ENCODE data around the gene TRABD2B.

TRABD2B gene

GRCh38 chr1:47987601-47988000, 9.6 kb downstream of the TRABD2B start:
- no peak for DNase-seq (ENCODE audit: low read depth, low spot score)
- in situ Hi-C loops (cut with HindIII; ENCODE audit: low sequenced_read_pairs), result no loop called here
- no peak for TF ChIP-seq CTCF (IDR thresholded peaks at IDR 0.05; ENCODE audit: low read depth, low read length)
- H3K4me3 ChIP-seq (ENCODE audit: low read depth, low read length), result no peak overlapping the region

DNA sequence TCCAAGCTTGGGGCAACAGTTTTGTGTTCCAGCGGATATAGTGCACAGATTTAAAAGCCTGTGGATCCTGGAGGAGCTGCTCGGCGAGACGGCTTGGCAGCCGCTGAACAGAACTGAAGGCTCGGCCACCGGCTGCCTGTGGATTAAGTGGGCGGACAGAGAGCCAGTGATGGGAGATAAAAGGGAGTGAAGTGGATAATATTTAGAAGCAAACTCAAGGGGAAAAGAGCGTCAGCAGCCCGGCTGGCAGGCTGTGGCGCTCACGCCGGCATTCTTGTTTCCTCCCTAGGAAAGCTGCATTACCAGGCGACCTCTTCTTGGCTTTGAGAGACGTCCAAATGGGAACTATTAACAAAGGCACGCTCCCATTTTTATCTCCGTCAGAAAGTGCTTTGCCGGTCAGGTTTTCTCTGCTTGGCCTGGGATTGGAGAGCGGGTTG, 10.4 kb downstream of the TRABD2B start:
- DNase-seq (ENCODE audit: low read depth, low spot score), result no peak
- H3K4me3 ChIP-seq (ENCODE audit: low read depth, low read length), result no peak overlapping the region
- in situ Hi-C loops (cut with HindIII; ENCODE audit: low sequenced_read_pairs), result no loop called here
- TF ChIP-seq CTCF (IDR thresholded peaks at IDR 0.05; ENCODE audit: low read depth, low read length), result no peak

GRCh38 chr1:47985018-47985417, 12.2 kb downstream of the TRABD2B start:
- no peak overlapping the region for H3K4me3 ChIP-seq (ENCODE audit: low read depth, low read length)
- no peak for TF ChIP-seq CTCF (IDR thresholded peaks at IDR 0.05; ENCODE audit: low read depth, low read length)
- in situ Hi-C loops (cut with HindIII; ENCODE audit: low sequenced_read_pairs), result no loop called here
- no peak for DNase-seq (ENCODE audit: low read depth, low spot score)

GRCh38 chr1:47984175-47984789, 12.9 kb downstream of the TRABD2B start:
- H3K4me3 ChIP-seq (ENCODE audit: low read depth, low read length), result no peak overlapping the region
- TF ChIP-seq CTCF (IDR thresholded peaks at IDR 0.05; ENCODE audit: low read depth, low read length), result no peak
- in situ Hi-C loops (cut with HindIII; ENCODE audit: low sequenced_read_pairs), result no loop called here
- no peak for DNase-seq (ENCODE audit: low read depth, low spot score)

- H3K4me3 ChIP-seq (ENCODE audit: low read depth, low read length), result no peak overlapping the region
- no peak for TF ChIP-seq CTCF (IDR thresholded peaks at IDR 0.05; ENCODE audit: low read depth, low read length)
- in situ Hi-C loops (cut with HindIII; ENCODE audit: low sequenced_read_pairs), result no loop called here
- DNase-seq (ENCODE audit: low read depth, low spot score), result no peak
Measured at GRCh38 chr1:47983691-47984090, 13.5 kb downstream of the TRABD2B start.

GRCh38 chr1:47981667-47982350, 15.4 kb downstream of the TRABD2B start:
- in situ Hi-C loops (cut with HindIII; ENCODE audit: low sequenced_read_pairs), result no loop called here
- no peak for DNase-seq (ENCODE audit: low read depth, low spot score)
- H3K4me3 ChIP-seq (ENCODE audit: low read depth, low read length), result no peak overlapping the region
- TF ChIP-seq CTCF (IDR thresholded peaks at IDR 0.05; ENCODE audit: low read depth, low read length), result no peak

All from astrocyte of the spinal cord (primary cell).